ENCODE results near the gene MKNK2.
"Not testable (repeated sequence)": the region's sequence is repeated elsewhere in the genome, so short reads cannot be mapped to it uniquely, and the experiment has no call there.

The MKNK2 gene

GRCh38 chr19:1989513-1990229 lies 61.4 kb downstream of the MKNK2 start:
- no peak for DNase-seq

DNA sequence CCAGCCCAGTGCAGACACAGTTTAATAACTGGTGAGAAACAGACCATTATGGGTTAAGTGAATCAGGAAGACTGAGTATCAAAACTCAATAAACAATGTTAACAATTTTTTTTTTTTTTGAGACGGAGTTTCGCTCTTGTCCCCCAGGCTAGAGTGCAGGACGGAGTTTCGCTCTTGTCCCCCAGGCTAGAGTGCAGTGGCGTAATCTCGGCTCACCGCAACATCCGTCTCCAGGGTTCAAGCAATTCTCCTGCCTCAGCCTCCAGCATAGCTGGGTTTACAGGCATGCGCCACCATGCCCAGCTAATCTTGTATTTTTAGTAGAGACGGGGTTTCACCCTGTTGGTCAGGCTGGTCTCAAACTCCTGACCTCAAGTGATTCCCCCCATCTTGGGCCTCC lies 62.6 kb downstream of the MKNK2 start:
- not testable (repeated sequence) for DNase-seq
